ENCODE data around the gene TSPAN18. TPM values are rescaled to one million over a fixed set of nuclear protein-coding genes. Genes with fewer than 3 reads are reported as not detected.
A peak's percentile ranks its signal among the peaks of the same experiment; 100 is the strongest.

The TSPAN18 gene
- total RNA-seq, 6 donors from 2014 or later = 8.2 to 48.6 (median 17.5) TPM

DNA sequence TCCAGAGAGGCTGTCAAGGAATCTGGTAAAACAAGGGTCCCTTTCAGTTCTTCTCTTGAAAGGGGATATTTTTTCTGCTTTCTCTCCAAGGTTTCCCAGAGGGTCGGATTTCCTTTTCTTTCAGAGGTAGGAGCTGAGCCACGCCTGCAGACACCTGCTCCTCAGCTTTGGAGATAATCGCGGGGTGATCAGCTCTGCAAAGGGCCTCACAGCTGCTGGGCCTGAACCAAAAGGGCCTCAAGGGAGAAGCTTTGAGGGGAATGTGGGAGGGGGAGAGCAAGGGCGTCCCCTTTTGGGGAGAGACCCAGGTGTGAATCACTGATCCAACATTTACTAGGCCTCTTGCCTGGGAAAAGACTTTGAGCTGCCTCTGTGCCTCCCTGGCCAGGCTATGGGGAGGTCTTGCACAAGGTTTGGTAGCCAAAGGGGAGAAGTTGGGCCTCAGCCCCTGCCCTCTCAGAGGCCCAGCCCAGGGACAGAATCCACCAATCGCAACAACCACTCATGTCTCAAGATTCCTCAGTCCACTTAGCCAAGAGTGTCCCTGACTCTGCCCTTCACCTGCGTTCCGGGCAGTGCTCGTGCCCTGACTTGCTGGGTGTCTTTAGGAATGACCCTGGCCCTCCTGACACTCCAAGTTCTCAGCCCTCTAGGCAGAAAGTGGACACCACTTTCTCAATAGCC, 237.9 kb downstream of the TSPAN18 start:
- 65 to 68% methylated on average over 8 to 9 of the region's 9 CpGs for WGBS, 2 donors
- peak in 1 of 2 donors; percentile 90 for DNase-seq
- TF ChIP-seq EP300 (IDR thresholded peaks at IDR 0.05) (peak in 3 of 4 donors; percentile 22 to 90 (median 80)), POLR2AphosphoS5 (IDR thresholded peaks at IDR 0.05) (peak; percentile 68 to 70), POLR2A (IDR thresholded peaks at IDR 0.05) (peak in 2 of 4 donors; percentile 38 to 72)
- TF ChIP-seq, protein P1, sequence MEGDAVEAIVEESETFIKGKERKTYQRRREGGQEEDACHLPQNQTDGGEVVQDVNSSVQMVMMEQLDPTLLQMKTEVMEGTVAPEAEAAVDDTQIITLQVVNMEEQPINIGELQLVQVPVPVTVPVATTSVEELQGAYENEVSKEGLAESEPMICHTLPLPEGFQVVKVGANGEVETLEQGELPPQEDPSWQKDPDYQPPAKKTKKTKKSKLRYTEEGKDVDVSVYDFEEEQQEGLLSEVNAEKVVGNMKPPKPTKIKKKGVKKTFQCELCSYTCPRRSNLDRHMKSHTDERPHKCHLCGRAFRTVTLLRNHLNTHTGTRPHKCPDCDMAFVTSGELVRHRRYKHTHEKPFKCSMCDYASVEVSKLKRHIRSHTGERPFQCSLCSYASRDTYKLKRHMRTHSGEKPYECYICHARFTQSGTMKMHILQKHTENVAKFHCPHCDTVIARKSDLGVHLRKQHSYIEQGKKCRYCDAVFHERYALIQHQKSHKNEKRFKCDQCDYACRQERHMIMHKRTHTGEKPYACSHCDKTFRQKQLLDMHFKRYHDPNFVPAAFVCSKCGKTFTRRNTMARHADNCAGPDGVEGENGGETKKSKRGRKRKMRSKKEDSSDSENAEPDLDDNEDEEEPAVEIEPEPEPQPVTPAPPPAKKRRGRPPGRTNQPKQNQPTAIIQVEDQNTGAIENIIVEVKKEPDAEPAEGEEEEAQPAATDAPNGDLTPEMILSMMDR (IDR thresholded peaks at IDR 0.05) = no peak
- H3K4me1 ChIP-seq = peaks cover 5 to 35% (median 15%) of the 10 kb centered on the region in 4 donors
- no peaks in the 10 kb centered on the region for H3K27me3 ChIP-seq
- peak overlapping the region; percentile 57 to 85 (median 64) for H3K27ac ChIP-seq
- no peaks in the 10 kb centered on the region for H3K36me3 ChIP-seq
- peak; percentile 73 to 94 for ATAC-seq (ENCODE audit: low FRiP score in 2 of 2)
- H3K4me3 ChIP-seq = no peak overlapping the region
- H3K9me3 ChIP-seq = no peaks in the 10 kb centered on the region

- H3K9me3 ChIP-seq = no peaks in the 10 kb centered on the region
- H3K27ac ChIP-seq = peak overlapping the region in 1 of 4 donors; percentile 5
- H3K36me3 ChIP-seq = no peaks in the 10 kb centered on the region
- ATAC-seq (ENCODE audit: low FRiP score in 2 of 2) (no peak), DNase-seq (no peak)
- TF ChIP-seq EP300 (IDR thresholded peaks at IDR 0.05) (no peak), POLR2AphosphoS5 (IDR thresholded peaks at IDR 0.05) (no peak), POLR2A (IDR thresholded peaks at IDR 0.05) (no peak)
- TF ChIP-seq, protein P1 (IDR thresholded peaks at IDR 0.05) = no peak
- no peak overlapping the region for H3K4me3 ChIP-seq
- H3K27me3 ChIP-seq = no peaks in the 10 kb centered on the region
- 47 to 66% methylated on average over 6 of the region's 6 CpGs for WGBS, 2 donors
- peaks cover 5 to 35% (median 15%) of the 10 kb centered on the region in 4 donors for H3K4me1 ChIP-seq
These were observed 239.9 kb downstream of the TSPAN18 start for GRCh38 chr11:44966694-44967093.

GRCh38 chr11:44967930-44968496, 241.3 kb downstream of the TSPAN18 start:
- no peak overlapping the region for H3K4me3 ChIP-seq
- ATAC-seq (ENCODE audit: low FRiP score in 2 of 2) (no peak), DNase-seq (no peak)
- H3K27me3 ChIP-seq = no peaks in the 10 kb centered on the region
- peaks cover 5 to 31% (median 15%) of the 10 kb centered on the region in 4 donors for H3K4me1 ChIP-seq
- H3K9me3 ChIP-seq = no peaks in the 10 kb centered on the region
- no peaks in the 10 kb centered on the region for H3K36me3 ChIP-seq
- 57 to 77% methylated on average over 1 to 3 of the region's 3 CpGs for WGBS, 2 donors
- TF ChIP-seq POLR2A (IDR thresholded peaks at IDR 0.05) (no peak), POLR2AphosphoS5 (IDR thresholded peaks at IDR 0.05) (no peak), EP300 (IDR thresholded peaks at IDR 0.05) (no peak)
- TF ChIP-seq, protein P1 (IDR thresholded peaks at IDR 0.05) = no peak
- H3K27ac ChIP-seq = no peak overlapping the region

GRCh38 chr11:44968510-44968909, 241.7 kb downstream of the TSPAN18 start:
- no peaks in the 10 kb centered on the region for H3K27me3 ChIP-seq
- H3K27ac ChIP-seq = no peak overlapping the region
- TF ChIP-seq POLR2AphosphoS5 (IDR thresholded peaks at IDR 0.05) (no peak), EP300 (IDR thresholded peaks at IDR 0.05) (no peak), POLR2A (IDR thresholded peaks at IDR 0.05) (no peak)
- TF ChIP-seq, protein P1 (IDR thresholded peaks at IDR 0.05) = no peak
- peaks cover 5 to 27% (median 15%) of the 10 kb centered on the region in 4 donors for H3K4me1 ChIP-seq
- 68 to 80% methylated on average over 3 of the region's 3 CpGs for whole genome bisulfite sequencing, 2 donors
- DNase-seq (no peak), ATAC-seq (ENCODE audit: low FRiP score in 2 of 2) (no peak)
- H3K4me3 ChIP-seq = no peak overlapping the region
- H3K9me3 ChIP-seq = no peaks in the 10 kb centered on the region
- H3K36me3 ChIP-seq = no peaks in the 10 kb centered on the region
